ENCODE measurements around the gene ACAN. TPM values are rescaled to one million over a fixed set of nuclear protein-coding genes. Genes with fewer than 3 reads are reported as not detected.

ACAN gene
- total and polyA plus RNA-seq, 9 of the 15 experiments (the other 6 are each of a cell fraction or from before 2014, with no cell fraction given), result not detected

GRCh38 chr15:88756921-88757320 is 46.3 kb upstream of the ACAN start:
- no peak overlapping the region for H3K4me3 ChIP-seq
- H3K4me2 ChIP-seq (ENCODE audit: insufficient read depth, low read length), result no peak overlapping the region
- ChIA-PET CTCF (ENCODE audit: low intra/inter-chr PET ratio) (no interaction called here), POLR2A (interaction anchor here (0.6 kb wide), 1 partner anchor 174 kb away, joined by 3 read pairs; no protein-coding TSS in a partner anchor)
- H3K27ac ChIP-seq (ENCODE audit: extremely low read depth, low read depth, low read length), result no peak overlapping the region
- H3K36me3 ChIP-seq (ENCODE audit: control insufficient read depth, insufficient read depth, low read length), result no peaks in the 10 kb centered on the region
- no peaks in the 10 kb centered on the region for H3K9me3 ChIP-seq (replicated peaks; ENCODE audit: control insufficient read depth, insufficient read depth, low read depth, low read length)
- no peak for DNase-seq (ENCODE audit: extremely low read depth in 1 of 4, low spot score in 3 of 4)
- no peaks in the 10 kb centered on the region for H3K79me2 ChIP-seq (ENCODE audit: control insufficient read depth, insufficient read depth, low read length)
- no peak overlapping the region for H2AFZ ChIP-seq (ENCODE audit: low read depth, low read length)
- no peak overlapping the region for H3K9ac ChIP-seq (ENCODE audit: insufficient read depth in 1 of 2, low read depth in 2 of 2, low read length in 2 of 2)
- no TSS peak for BruUV-seq (replicated peaks)
- H4K20me1 ChIP-seq (replicated peaks; ENCODE audit: control insufficient read depth, insufficient read depth, low read length), result no peaks in the 10 kb centered on the region
- no peaks in the 10 kb centered on the region for H3K9me1 ChIP-seq (ENCODE audit: control insufficient read depth, insufficient read depth, low read length)
- WGBS (ENCODE audit: insufficient coverage, low coverage, missing lambda C conversion rate), result 2% methylated on average over 3 of the region's 3 CpGs
- no peaks in the 10 kb centered on the region for H3K4me1 ChIP-seq (replicated peaks in 1 of 2; ENCODE audit: control insufficient read depth in 2 of 2, insufficient read depth in 2 of 2, low read length in 2 of 2)
- ATAC-seq, result no peak
- peaks cover 5 to 7% of the 10 kb centered on the region in 2 experiments; a peak in 3 of 5 replicates for H3K27me3 ChIP-seq (ENCODE audit: control insufficient read depth in 2 of 2, insufficient read depth in 2 of 2, low read length in 2 of 2)
- intact Hi-C loops (cut with micrococcal nuclease) (no loop called here), in situ Hi-C loops (cut with MboI) (no loop called here)
- FAIRE-seq, result no peak
- TF ChIP-seq, protein P1, sequence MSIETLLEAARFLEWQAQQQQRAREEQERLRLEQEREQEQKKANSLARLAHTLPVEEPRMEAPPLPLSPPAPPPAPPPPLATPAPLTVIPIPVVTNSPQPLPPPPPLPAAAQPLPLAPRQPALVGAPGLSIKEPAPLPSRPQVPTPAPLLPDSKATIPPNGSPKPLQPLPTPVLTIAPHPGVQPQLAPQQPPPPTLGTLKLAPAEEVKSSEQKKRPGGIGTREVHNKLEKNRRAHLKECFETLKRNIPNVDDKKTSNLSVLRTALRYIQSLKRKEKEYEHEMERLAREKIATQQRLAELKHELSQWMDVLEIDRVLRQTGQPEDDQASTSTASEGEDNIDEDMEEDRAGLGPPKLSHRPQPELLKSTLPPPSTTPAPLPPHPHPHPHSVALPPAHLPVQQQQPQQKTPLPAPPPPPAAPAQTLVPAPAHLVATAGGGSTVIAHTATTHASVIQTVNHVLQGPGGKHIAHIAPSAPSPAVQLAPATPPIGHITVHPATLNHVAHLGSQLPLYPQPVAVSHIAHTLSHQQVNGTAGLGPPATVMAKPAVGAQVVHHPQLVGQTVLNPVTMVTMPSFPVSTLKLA (conservative IDR thresholded peaks at IDR 0.05), result no peak
- TF ChIP-seq MTF1 (CRISPR knock-in tag; IDR thresholded peaks at IDR 0.05; ENCODE audit: borderline replicate concordance) (no peak), PYGO2 (tag; IDR thresholded peaks at IDR 0.05) (no peak), ZNF354B (CRISPR knock-in tag; IDR thresholded peaks at IDR 0.05) (no peak), BMI1 (IDR thresholded peaks at IDR 0.05; ENCODE audit: low read length) (no peak), YBX1 (IDR thresholded peaks at IDR 0.05) (no peak), ZNF561 (CRISPR knock-in tag; conservative IDR thresholded peaks at IDR 0.05) (no peak), SMARCA5 (IDR thresholded peaks at IDR 0.05) (no peak), NCOA4 (IDR thresholded peaks at IDR 0.05; ENCODE audit: partially characterized antibody) (no peak)
- TF ChIP-seq, protein P2, sequence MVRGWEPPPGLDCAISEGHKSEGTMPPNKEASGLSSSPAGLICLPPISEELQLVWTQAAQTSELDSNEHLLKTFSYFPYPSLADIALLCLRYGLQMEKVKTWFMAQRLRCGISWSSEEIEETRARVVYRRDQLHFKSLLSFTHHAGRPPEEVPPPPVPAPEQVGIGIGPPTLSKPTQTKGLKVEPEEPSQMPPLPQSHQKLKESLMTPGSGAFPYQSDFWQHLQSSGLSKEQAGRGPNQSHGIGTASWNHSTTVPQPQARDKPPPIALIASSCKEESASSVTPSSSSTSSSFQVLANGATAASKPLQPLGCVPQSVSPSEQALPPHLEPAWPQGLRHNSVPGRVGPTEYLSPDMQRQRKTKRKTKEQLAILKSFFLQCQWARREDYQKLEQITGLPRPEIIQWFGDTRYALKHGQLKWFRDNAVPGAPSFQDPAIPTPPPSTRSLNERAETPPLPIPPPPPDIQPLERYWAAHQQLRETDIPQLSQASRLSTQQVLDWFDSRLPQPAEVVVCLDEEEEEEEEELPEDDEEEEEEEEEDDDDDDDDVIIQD (CRISPR knock-in tag; IDR thresholded peaks at IDR 0.05), result no peak
- TF ChIP-seq, protein P3, sequence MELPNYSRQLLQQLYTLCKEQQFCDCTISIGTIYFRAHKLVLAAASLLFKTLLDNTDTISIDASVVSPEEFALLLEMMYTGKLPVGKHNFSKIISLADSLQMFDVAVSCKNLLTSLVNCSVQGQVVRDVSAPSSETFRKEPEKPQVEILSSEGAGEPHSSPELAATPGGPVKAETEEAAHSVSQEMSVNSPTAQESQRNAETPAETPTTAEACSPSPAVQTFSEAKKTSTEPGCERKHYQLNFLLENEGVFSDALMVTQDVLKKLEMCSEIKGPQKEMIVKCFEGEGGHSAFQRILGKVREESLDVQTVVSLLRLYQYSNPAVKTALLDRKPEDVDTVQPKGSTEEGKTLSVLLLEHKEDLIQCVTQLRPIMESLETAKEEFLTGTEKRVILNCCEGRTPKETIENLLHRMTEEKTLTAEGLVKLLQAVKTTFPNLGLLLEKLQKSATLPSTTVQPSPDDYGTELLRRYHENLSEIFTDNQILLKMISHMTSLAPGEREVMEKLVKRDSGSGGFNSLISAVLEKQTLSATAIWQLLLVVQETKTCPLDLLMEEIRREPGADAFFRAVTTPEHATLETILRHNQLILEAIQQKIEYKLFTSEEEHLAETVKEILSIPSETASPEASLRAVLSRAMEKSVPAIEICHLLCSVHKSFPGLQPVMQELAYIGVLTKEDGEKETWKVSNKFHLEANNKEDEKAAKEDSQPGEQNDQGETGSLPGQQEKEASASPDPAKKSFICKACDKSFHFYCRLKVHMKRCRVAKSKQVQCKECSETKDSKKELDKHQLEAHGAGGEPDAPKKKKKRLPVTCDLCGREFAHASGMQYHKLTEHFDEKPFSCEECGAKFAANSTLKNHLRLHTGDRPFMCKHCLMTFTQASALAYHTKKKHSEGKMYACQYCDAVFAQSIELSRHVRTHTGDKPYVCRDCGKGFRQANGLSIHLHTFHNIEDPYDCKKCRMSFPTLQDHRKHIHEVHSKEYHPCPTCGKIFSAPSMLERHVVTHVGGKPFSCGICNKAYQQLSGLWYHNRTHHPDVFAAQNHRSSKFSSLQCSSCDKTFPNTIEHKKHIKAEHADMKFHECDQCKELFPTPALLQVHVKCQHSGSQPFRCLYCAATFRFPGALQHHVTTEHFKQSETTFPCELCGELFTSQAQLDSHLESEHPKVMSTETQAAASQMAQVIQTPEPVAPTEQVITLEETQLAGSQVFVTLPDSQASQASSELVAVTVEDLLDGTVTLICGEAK (IDR thresholded peaks at IDR 0.05), result no peak
- TF ChIP-seq, protein P3 (CRISPR knock-in tag; IDR thresholded peaks at IDR 0.05), result no peak

Data from K562 (cell line).